GM18868 (cell line): Measurements from ENCODE around the gene MALT1.

Source experiments
- ATAC-seq: cut with Tn5 transposase; IDR thresholded peaks from one replicate; pipeline ENCODE4 v1.9.1; 2021; ENCODE audit warnings: mild to moderate bottlenecking, moderate library complexity; ENCODE audit not compliant: unreplicated experiment

The MALT1 gene

GRCh38 chr18:58802959-58803358 is 131.7 kb downstream of the MALT1 start:
- ATAC-seq = no peak

- ATAC-seq = no peak
Measured at GRCh38 chr18:58803978-58804377, 132.7 kb downstream of the MALT1 start.
